Neutrophil (primary cell): Measurements from ENCODE around the gene EIF4EBP3.
A peak's percentile ranks its signal among the peaks of the same experiment; 100 is the strongest.

Source experiments
- H3K27ac ChIP-seq: fragments of 200-600 bp; sonication (generic); 2 replicates; pipeline ENCODE4 v1.5.1; 2016; ENCODE audit warnings: mild to moderate bottlenecking, moderate library complexity
- H3K27me3 ChIP-seq: fragments of 200-600 bp; sonication (generic); 2 replicates; pipeline ENCODE4 v1.6.0; 2016; ENCODE audit warnings: mild to moderate bottlenecking
- H3K36me3 ChIP-seq: fragments of 200-600 bp; sonication (generic); 2 replicates; pipeline ENCODE4 v1.5.1; 2017
- H3K4me1 ChIP-seq, 2 experiments: fragments of 200-600 bp in 1 of 2; sonication (generic) in 1 of 2; 1 replicate in 1 of 2; 2 replicates in 1 of 2; pipeline versions ENCODE4 v1.5.1 to v1.6.1; 2013 to 2016; ENCODE audit warnings: low read depth in 1 of 2, low read length in 1 of 2, mild to moderate bottlenecking in 1 of 2, moderate library complexity in 1 of 2; ENCODE audit not compliant: control insufficient read depth in 1 of 2, insufficient read depth in 1 of 2
- H3K4me3 ChIP-seq, 2 experiments: fragments of 200-600 bp in 1 of 2; sonication (generic) in 1 of 2; 1 replicate in 1 of 2; 2 replicates in 1 of 2; pipeline ENCODE4 v1.5.1; 2013 to 2016; ENCODE audit warnings: low read depth in 1 of 2, low read length in 1 of 2, mild to moderate bottlenecking in 1 of 2, moderate library complexity in 1 of 2
- H3K9me3 ChIP-seq: fragments of 200-600 bp; sonication (generic); 2 replicates; pipeline ENCODE4 v1.5.1; 2016
- CTCF ChIP-seq: fragments of 200-600 bp; sonication (generic); IDR thresholded peaks from 2 replicates; pipeline ENCODE4 v1.5.1; 2016; ENCODE audit warnings: antibody characterized with exemption

The EIF4EBP3 gene

GRCh38 chr5:140546851-140547507 lies 483 bp upstream of the EIF4EBP3 start:
- no peaks in the 10 kb centered on the region for H3K9me3 ChIP-seq
- H3K4me3 ChIP-seq, result peak overlapping the region; percentile 63 to 78
- peaks cover 51% of the 10 kb centered on the region for H3K36me3 ChIP-seq
- TF ChIP-seq CTCF, result no peak
- H3K27ac ChIP-seq, result peak overlapping the region; percentile 97
- no peaks in the 10 kb centered on the region for H3K27me3 ChIP-seq
- H3K4me1 ChIP-seq, result peaks cover 41 to 43% of the 10 kb centered on the region in 2 experiments

- H3K36me3 ChIP-seq, result peaks cover 46% of the 10 kb centered on the region
- H3K4me3 ChIP-seq, result peak overlapping the region; percentile 63 to 78
- peak overlapping the region; percentile 97 for H3K27ac ChIP-seq
Observed at GRCh38 chr5:140548300-140548688, 832 bp downstream of the EIF4EBP3 start.

GRCh38 chr5:140548791-140549190 lies 1.3 kb downstream of the EIF4EBP3 start:
- H3K9me3 ChIP-seq, result no peaks in the 10 kb centered on the region
- no peak for TF ChIP-seq CTCF
- peaks cover 44% of the 10 kb centered on the region for H3K36me3 ChIP-seq
- peak overlapping the region; percentile 63 to 78 for H3K4me3 ChIP-seq
- H3K27me3 ChIP-seq, result no peaks in the 10 kb centered on the region
- peak overlapping the region; percentile 97 for H3K27ac ChIP-seq
- H3K4me1 ChIP-seq, result peaks cover 54 to 56% of the 10 kb centered on the region in 2 experiments

More at GRCh38 chr5:140548300-140548688, 832 bp downstream of the EIF4EBP3 start:
- TF ChIP-seq CTCF, result no peak
- H3K4me1 ChIP-seq, result peaks cover 49 to 51% of the 10 kb centered on the region in 2 experiments
- H3K27me3 ChIP-seq, result no peaks in the 10 kb centered on the region
- H3K9me3 ChIP-seq, result no peaks in the 10 kb centered on the region

GRCh38 chr5:140549237-140550144 lies 2.0 kb downstream of the EIF4EBP3 start:
- Histone ChIP-seq H3K36me3 (peaks cover 37% of the 10 kb centered on the region), H3K27me3 (no peaks in the 10 kb centered on the region), H3K4me3 (peak overlapping the region in 1 of 2 experiments; percentile 78), H3K4me1 (peaks cover 61 to 63% of the 10 kb centered on the region in 2 experiments), H3K9me3 (no peaks in the 10 kb centered on the region), H3K27ac (peak overlapping the region; percentile 97)
- TF ChIP-seq CTCF, result no peak

- TF ChIP-seq CTCF, result no peak
- H3K4me3 ChIP-seq, result no peak overlapping the region
- peaks cover 33% of the 10 kb centered on the region for H3K36me3 ChIP-seq
- H3K4me1 ChIP-seq, result peaks cover 70 to 72% of the 10 kb centered on the region in 2 experiments
- no peaks in the 10 kb centered on the region for H3K27me3 ChIP-seq
- no peaks in the 10 kb centered on the region for H3K9me3 ChIP-seq
- H3K27ac ChIP-seq, result peak overlapping the region; percentile 97
Observed at GRCh38 chr5:140550147-140551079, 3.0 kb downstream of the EIF4EBP3 start.
